ENCODE data around the gene YWHAG.

GRCh38 chr7:76390092-76390491 is 31.3 kb upstream of the YWHAG start:
- TF ChIP-seq RAD21 (IDR thresholded peaks at IDR 0.05) (no peak), CTCF (IDR thresholded peaks at IDR 0.05; ENCODE audit: low read depth, low read length, missing input control) (no peak), EGR1 (IDR thresholded peaks at IDR 0.05; ENCODE audit: low read depth in 2 of 2) (no peak), GABPA (IDR thresholded peaks at IDR 0.05 in 1 of 2, conservative IDR thresholded peaks at IDR 0.05 in 1 of 2) (no peak), FOXA1 (IDR thresholded peaks at IDR 0.05) (no peak), SP1 (IDR thresholded peaks at IDR 0.05) (no peak), TAF1 (conservative IDR thresholded peaks at IDR 0.05) (no peak), REST (IDR thresholded peaks at IDR 0.05) (no peak), HNF4G (IDR thresholded peaks at IDR 0.05) (no peak), NR2F2 (IDR thresholded peaks at IDR 0.05) (no peak), YY1 (IDR thresholded peaks at IDR 0.05) (no peak)
- TF ChIP-seq, protein P1, sequence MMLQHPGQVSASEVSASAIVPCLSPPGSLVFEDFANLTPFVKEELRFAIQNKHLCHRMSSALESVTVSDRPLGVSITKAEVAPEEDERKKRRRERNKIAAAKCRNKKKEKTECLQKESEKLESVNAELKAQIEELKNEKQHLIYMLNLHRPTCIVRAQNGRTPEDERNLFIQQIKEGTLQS (IDR thresholded peaks at IDR 0.05): no peak
- TF ChIP-seq, protein P2, sequence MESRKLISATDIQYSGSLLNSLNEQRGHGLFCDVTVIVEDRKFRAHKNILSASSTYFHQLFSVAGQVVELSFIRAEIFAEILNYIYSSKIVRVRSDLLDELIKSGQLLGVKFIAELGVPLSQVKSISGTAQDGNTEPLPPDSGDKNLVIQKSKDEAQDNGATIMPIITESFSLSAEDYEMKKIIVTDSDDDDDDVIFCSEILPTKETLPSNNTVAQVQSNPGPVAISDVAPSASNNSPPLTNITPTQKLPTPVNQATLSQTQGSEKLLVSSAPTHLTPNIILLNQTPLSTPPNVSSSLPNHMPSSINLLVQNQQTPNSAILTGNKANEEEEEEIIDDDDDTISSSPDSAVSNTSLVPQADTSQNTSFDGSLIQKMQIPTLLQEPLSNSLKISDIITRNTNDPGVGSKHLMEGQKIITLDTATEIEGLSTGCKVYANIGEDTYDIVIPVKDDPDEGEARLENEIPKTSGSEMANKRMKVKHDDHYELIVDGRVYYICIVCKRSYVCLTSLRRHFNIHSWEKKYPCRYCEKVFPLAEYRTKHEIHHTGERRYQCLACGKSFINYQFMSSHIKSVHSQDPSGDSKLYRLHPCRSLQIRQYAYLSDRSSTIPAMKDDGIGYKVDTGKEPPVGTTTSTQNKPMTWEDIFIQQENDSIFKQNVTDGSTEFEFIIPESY (IDR thresholded peaks at IDR 0.05): no peak
- TF ChIP-seq, protein P3, sequence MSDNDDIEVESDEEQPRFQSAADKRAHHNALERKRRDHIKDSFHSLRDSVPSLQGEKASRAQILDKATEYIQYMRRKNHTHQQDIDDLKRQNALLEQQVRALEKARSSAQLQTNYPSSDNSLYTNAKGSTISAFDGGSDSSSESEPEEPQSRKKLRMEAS (IDR thresholded peaks at IDR 0.05): no peak
